GM12892 (cell line): ENCODE measurements around the gene PTPRCAP.

Experiments used
- DNase-seq: peaks from one replicate; pipeline ENCODE4 v3.0.0; 2011; ENCODE audit not compliant: insufficient read length
- FAIRE-seq: peaks from 2 replicates; lab custom pipeline; 2011; peaks lifted over from hg19 to GRCh38; lab: Jason Lieb, UNC
- POLR2A ChIP-seq: IDR thresholded peaks from 2 replicates; pipeline ENCODE4 v1.6.1; 2011; ENCODE audit warnings: low read depth, low read length, control low read depth
- POLR2AphosphoS5 ChIP-seq: IDR thresholded peaks from 2 replicates; pipeline ENCODE4 v1.6.1; 2011; ENCODE audit warnings: low read depth, low read length, control low read depth
- TAF1 ChIP-seq: IDR thresholded peaks from 2 replicates; pipeline ENCODE4 v1.6.1; 2011; ENCODE audit warnings: low read depth, mild to moderate bottlenecking, control low read depth, low read length, borderline replicate concordance

Gene PTPRCAP

DNA sequence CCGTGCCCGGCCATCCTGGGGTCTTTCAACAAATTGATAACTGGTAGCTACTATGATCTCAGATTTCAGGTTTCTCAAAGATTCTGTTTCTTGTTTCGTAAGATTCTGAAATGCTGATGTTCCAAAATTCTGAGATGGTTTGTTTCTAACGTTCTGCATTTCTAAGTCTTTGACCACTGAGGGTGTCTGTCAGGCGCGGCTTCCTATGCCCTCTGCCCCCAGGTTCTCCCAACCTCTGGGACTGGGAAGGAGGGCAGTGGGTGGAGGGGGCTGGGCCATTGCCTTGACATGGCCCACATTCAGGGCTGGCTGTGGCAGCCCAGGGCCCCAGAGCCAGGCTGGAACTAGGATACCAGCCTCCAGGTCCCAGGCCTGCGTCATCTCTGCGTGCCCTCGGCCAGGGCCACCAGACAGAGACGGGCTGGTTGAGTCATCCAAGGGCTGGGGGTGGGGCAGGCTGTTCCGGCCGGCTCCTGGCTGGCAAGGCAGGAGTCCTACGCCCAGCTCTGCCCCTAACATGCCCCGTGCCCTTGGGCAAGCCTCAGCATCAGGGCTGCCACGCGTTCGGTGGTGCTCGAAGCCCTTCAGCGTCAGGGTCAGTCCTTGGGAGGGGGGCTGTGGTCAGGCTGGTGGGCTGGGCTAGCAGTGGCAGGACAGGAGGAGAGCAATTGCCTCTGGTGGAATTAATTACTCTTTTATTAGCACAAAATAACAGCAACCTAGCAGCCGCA, 26.4 kb upstream of the PTPRCAP start:
- DNase-seq, result no peak
- TF ChIP-seq POLR2A (no peak; the same call in 1 of the 2 replicates), TAF1 (no peak), POLR2AphosphoS5 (no peak)
- FAIRE-seq, result no peak

- FAIRE-seq (no peak), DNase-seq (no peak)
- no peak for TF ChIP-seq POLR2A
- no peak for TF ChIP-seq POLR2AphosphoS5
- no peak for TF ChIP-seq TAF1
Observed at GRCh38 chr11:67463186-67463585, 25.7 kb upstream of the PTPRCAP start.

DNA sequence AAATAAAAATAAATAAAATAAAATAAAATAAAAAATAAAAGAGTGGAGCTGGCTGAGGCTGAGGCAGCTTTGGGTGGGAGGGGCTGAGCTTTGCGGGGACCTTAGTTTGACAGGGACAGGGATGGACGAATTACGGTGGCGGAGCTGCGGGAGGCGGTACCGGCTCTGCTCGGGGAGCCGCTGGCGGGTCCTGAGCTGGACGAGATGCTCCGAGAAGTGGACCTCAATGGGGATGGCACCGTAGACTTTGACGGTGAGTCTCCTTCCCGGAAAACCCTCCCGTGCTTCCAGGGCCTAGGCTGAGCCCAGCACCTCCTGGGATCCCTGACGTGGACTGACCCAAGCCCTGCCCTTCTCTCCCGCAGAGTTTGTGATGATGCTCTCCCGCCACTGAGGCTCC, 20.8 kb upstream of the PTPRCAP start:
- FAIRE-seq (no peak), DNase-seq (no peak)
- TF ChIP-seq POLR2A (no peak), TAF1 (no peak), POLR2AphosphoS5 (no peak)

DNA sequence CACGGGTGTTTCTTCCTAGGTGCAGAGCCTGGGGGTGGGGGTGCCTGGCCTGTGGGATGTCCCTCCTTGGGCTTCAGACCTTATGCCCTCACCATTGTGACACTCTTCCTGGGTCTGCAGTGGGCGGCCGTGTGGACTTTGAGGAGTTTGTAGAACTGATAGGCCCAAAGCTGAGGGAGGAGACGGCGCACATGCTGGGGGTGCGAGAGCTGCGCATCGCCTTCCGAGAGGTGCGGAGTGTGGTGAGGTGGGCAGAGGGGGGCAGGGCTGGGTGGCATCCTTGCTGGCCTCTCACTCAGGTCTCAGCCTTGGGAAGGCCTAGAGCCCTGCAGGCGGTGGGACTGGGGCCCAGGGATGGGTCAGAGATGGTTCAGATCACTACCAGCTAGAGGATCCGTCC, 20.0 kb upstream of the PTPRCAP start:
- no peak for FAIRE-seq
- TF ChIP-seq POLR2A (no peak), POLR2AphosphoS5 (no peak), TAF1 (no peak)

GRCh38 chr11:67456068-67456705, 18.7 kb upstream of the PTPRCAP start:
- TF ChIP-seq POLR2AphosphoS5, result no peak
- no peak for TF ChIP-seq POLR2A
- no peak for TF ChIP-seq TAF1
- DNase-seq (no peak), FAIRE-seq (no peak)

More for the DNA sequence above, 20.0 kb upstream of the PTPRCAP start:
- no peak for DNase-seq

GRCh38 chr11:67455054-67455453, 17.6 kb upstream of the PTPRCAP start, which contains the start of gene CABP4:
CABP4 (plus strand) TSS chr11:67455354; CDS start chr11:67455424, 70 bp downstream.
- no peak for FAIRE-seq

DNA sequence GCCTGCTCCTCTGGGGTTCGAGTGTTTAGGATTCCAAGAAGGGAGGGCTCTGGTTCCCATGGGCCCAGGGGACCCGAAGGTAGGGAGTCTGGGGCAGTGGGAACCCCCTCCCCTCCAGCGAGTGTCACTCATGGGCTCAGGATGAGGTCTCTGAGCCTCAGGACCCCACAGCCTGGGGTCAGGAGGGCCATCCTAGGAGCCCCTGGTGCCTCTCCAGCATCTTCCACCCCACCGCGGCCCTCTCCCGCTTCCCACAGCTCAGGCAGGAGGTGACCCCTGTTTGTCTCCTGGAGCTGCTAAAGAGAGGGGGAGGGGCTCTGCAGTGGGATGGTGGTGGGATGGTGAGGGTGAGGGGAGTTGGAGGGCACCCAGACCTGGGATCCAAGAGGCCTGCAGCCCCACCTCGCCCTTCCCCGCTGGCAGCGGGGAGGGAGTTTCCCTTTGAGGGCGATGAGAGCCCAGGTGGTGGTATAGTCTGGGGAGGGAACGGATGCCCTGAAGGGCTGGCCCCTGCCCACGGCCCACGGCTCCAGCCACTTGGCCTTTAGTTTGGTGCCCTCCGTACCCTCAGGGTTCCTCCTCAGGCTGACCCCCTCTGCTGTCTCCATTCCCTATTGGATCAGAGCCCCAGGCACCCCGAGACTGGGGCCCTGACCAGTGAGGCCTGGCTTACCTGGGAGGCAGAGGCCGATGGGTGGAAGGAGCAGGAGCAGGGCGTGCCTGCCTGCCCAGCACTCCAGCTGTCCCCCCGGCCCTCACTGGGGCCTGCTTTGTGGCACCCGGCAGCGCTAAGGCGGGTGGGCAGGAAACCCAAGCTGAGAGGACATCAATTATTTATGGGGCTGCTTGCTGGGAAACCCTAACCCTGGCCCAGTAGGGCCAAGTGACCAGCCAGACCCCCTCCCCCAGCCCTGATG, 16.6 kb upstream of the PTPRCAP start:
- no peak for FAIRE-seq
- no peak for DNase-seq
- no peak; the same call in 1 of the 2 replicates for TF ChIP-seq POLR2A
- no peak for TF ChIP-seq TAF1
- TF ChIP-seq POLR2AphosphoS5, result no peak

More at GRCh38 chr11:67455054-67455453, 17.6 kb upstream of the PTPRCAP start, which contains the start of gene CABP4:
- no peak for TF ChIP-seq POLR2AphosphoS5
- no peak for TF ChIP-seq TAF1
- no peak for TF ChIP-seq POLR2A
- DNase-seq, result no peak

GRCh38 chr11:67452141-67452952, 14.9 kb upstream of the PTPRCAP start, which contains the start of gene GPR152:
GPR152 (minus strand) TSS chr11:67452729; CDS start chr11:67452724, 5 bp downstream.
- TF ChIP-seq POLR2A (no peak), POLR2AphosphoS5 (no peak), TAF1 (no peak)
- FAIRE-seq (peak; percentile 30), DNase-seq (no peak)

DNA sequence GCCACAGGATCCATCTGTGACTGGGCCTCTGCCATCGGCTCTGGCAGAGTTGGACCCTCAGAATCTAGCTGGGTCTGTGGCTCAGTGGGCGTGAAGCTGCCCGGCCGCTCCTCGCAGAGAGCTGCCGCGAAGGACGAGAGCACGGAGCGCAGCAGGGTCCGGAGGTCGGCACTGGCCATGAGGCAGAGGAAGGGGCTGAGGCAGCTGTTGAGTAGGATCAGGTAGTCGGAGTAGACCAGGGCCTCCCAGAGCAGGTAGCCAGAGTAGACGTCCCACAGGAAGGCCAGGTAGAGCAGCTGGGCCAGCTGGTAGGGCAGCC, 14.1 kb upstream of the PTPRCAP start:
- FAIRE-seq (no peak), DNase-seq (no peak)

More for the DNA sequence above, 14.1 kb upstream of the PTPRCAP start:
- TF ChIP-seq TAF1 (no peak), POLR2A (0 out of 2 replicates have a peak, but pooled peaks have one; percentile 4)
